Mononuclear cell (primary cell): ENCODE results near the gene EFNA5. TPM values are rescaled to one million over a fixed set of nuclear protein-coding genes. Genes with fewer than 3 reads are reported as not detected.

Experiments used
- H3K27me3 ChIP-seq: 2 replicates; pipeline ENCODE4 v1.6.0; 2011; ENCODE audit warnings: low read length, control low read depth; ENCODE audit not compliant: insufficient read depth
- H3K4me1 ChIP-seq: 2 replicates; pipeline ENCODE4 v1.5.1; 2011; ENCODE audit warnings: mild to moderate bottlenecking, low read length, control low read depth; ENCODE audit not compliant: insufficient read depth
- H3K4me3 ChIP-seq: 2 replicates; pipeline ENCODE4 v1.5.1; 2011; ENCODE audit warnings: mild to moderate bottlenecking, low read length, moderate library complexity
- H3K9me3 ChIP-seq: 2 replicates; pipeline ENCODE4 v1.5.1; 2011; ENCODE audit warnings: low read depth, mild to moderate bottlenecking, control low read depth, low read length
- total RNA-seq: library from RNA; depleted of rRNA; stranded (reverse); fragments of >200 nt; gene quantifications from one replicate; pipeline ENCODE4 v1.2.3, GENCODE V29; 2012

The EFNA5 gene
- 0.84 TPM for total RNA-seq

GRCh38 chr5:107670932-107671741 lies at the start of gene EFNA5:
EFNA5 (minus strand) TSS chr5:107670937.
- Histone ChIP-seq H3K9me3 (no peaks in the 10 kb centered on the region), H3K27me3 (peaks cover 88% of the 10 kb centered on the region), H3K4me3 (no peak within 1 kb of the TSS)

DNA sequence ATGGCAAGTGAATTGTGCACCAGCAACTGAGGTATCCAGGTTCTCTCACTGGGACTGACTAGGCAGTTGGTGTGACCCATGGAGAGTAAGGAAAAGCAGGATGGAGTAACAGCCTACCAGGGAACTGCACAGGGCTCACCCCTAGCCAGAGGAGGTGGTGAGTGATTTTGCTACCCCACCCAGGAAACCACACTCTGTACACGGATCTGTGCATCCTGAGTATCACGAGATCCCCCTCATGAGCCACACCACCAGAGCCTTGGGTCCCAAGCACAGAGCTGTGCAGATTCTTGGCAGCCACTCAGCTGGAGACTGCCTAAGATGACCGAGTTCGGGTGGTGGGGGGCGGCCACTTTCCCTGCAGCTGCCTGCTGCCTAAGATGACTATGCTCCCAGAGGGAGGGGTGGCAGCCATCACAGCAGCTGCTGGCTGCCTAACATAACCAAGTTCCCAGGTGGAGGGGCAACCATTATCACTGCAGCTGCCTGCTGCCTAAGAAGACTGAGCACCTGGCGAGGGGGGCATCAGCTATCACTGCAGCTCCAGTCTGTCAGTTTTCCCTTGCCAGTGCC lies 48.4 kb upstream of the EFNA5 start:
- H3K4me1 ChIP-seq = no peaks in the 10 kb centered on the region
- H3K9me3 ChIP-seq = no peaks in the 10 kb centered on the region
- H3K27me3 ChIP-seq = no peaks in the 10 kb centered on the region
- H3K4me3 ChIP-seq = no peak overlapping the region

More at GRCh38 chr5:107670932-107671741, at the start of gene EFNA5:
- peaks cover 42% of the 10 kb centered on the region for H3K4me1 ChIP-seq

GRCh38 chr5:107717816-107718215 lies 47.1 kb upstream of the EFNA5 start:
- Histone ChIP-seq H3K9me3 (no peaks in the 10 kb centered on the region), H3K4me1 (no peaks in the 10 kb centered on the region), H3K4me3 (no peak overlapping the region), H3K27me3 (no peaks in the 10 kb centered on the region)

DNA sequence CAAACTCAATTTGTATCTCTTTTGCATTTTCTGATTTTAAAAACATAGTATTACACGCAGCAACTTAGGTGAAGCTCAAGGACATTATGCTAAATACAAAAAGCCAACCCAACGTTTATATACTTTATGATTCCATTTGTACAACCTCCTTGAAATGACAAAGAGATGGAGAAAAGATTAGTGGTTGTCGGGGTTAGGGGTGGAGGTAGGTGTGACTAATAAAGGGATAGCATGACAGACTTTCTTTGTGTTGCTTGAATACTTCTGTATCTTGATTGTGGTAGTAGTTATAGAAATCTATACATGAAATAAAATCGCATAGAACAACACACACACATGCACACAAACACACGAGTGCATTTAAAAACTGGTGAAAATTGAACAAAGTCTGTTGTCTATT lies 42.5 kb upstream of the EFNA5 start:
- Histone ChIP-seq H3K27me3 (no peaks in the 10 kb centered on the region), H3K4me1 (no peaks in the 10 kb centered on the region), H3K4me3 (no peak overlapping the region), H3K9me3 (no peaks in the 10 kb centered on the region)

- no peak overlapping the region for H3K4me3 ChIP-seq
- H3K4me1 ChIP-seq = no peaks in the 10 kb centered on the region
- no peaks in the 10 kb centered on the region for H3K9me3 ChIP-seq
- no peaks in the 10 kb centered on the region for H3K27me3 ChIP-seq
Measured at GRCh38 chr5:107712359-107712870, 41.7 kb upstream of the EFNA5 start.

GRCh38 chr5:107705402-107706014 lies 34.8 kb upstream of the EFNA5 start:
- no peak overlapping the region for H3K4me3 ChIP-seq
- H3K27me3 ChIP-seq = no peaks in the 10 kb centered on the region
- H3K4me1 ChIP-seq = no peaks in the 10 kb centered on the region
- H3K9me3 ChIP-seq = no peaks in the 10 kb centered on the region

DNA sequence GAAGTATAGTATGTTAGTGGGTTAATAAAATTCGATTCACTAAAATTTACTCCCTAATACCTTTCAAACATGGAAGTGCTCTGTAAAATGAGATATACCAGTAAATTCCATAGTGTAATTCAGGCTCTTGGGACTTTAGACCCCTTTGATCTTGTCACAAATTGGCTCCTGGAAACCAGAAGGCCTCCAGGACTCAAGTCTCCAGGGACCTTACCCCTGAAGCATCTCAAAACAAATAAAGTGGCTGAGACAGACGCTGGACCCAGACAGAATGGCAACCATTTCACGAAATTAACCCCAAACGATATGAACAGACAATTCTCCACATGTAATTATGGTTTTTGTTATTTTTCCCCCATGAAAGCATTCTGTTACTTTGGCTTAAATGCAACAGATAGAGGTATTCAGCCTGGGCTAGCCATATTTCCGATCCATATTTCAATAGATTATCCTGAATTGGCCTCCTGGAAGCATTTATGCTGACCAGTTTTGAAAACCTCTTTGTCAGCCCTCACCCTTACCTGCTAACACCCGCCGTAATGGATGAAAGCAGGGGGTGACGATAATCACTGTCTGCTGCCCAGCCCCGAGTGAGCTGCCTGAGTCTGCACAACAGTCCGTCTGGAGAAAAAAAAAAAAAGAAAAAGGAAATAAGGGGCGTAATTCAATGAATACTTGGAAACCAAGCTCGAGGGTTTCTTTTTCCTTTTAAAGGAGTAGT lies 34.1 kb upstream of the EFNA5 start:
- H3K9me3 ChIP-seq = no peaks in the 10 kb centered on the region
- H3K27me3 ChIP-seq = no peaks in the 10 kb centered on the region
- H3K4me1 ChIP-seq = no peaks in the 10 kb centered on the region
- H3K4me3 ChIP-seq = no peak overlapping the region

DNA sequence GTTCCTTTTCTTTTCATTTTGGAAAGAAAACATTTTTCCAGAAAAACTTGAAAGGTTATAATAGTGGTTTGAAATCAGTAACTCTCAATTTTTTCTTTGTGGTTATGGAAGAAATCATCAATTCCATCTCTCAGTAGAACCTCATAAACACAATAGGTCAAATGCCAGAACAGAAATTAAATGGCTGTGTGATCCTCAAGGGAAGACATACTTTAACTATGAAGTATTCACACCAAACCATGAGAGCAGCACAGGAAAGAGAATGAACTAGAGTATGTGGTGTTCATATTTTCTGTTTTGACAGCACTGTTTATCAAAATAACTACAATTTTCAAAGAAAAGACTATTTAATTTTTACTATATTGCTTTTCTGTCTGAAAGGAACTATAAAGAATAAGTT lies 29.7 kb upstream of the EFNA5 start:
- Histone ChIP-seq H3K4me1 (no peaks in the 10 kb centered on the region), H3K27me3 (no peaks in the 10 kb centered on the region), H3K4me3 (no peak overlapping the region), H3K9me3 (no peaks in the 10 kb centered on the region)

DNA sequence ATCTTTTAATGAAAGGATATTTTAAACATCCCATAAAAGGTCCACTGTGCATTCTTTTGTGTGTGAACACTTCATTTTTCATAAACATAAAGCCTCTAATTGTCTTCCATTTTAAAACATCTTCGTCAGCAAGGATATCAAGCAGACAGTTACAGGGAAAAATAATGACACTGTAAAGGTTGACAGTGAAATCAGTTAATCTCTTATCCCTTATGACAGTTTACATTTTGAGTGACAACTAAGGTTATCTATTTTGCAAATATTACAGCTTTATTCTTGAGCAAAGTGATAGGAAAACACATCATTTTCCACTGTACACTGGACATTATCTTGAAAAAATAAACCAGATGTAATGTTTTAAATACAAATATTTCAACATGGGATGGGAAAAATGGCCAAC lies 28.7 kb upstream of the EFNA5 start:
- Histone ChIP-seq H3K4me1 (no peaks in the 10 kb centered on the region), H3K27me3 (no peaks in the 10 kb centered on the region), H3K4me3 (no peak overlapping the region), H3K9me3 (no peaks in the 10 kb centered on the region)

- Histone ChIP-seq H3K9me3 (no peaks in the 10 kb centered on the region), H3K4me1 (no peaks in the 10 kb centered on the region), H3K4me3 (no peak overlapping the region), H3K27me3 (no peaks in the 10 kb centered on the region)
Measured at GRCh38 chr5:107698286-107698685, 27.5 kb upstream of the EFNA5 start.

- Histone ChIP-seq H3K4me1 (no peaks in the 10 kb centered on the region), H3K27me3 (no peaks in the 10 kb centered on the region), H3K4me3 (no peak overlapping the region), H3K9me3 (no peaks in the 10 kb centered on the region)
Measured at GRCh38 chr5:107696498-107696897, 25.8 kb upstream of the EFNA5 start.

DNA sequence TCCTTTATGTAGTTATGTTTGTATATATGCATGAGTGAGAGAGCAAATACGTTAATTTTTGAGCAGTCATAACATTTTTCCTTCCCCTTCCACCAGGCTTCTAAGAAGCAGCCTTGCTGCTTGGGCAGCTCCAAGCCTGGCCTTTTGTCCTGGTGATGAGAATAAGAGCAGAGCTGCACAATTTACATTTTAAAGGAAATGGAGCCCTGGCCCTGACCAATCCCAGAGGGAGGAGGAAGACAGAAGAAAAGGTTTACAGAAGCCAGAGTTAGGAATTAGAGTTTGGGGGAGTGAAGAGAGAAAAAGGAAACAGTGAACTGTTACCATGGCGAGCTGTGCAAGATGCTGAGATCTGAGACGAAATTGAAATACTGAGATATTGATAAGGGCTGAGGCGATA lies 25.3 kb upstream of the EFNA5 start:
- no peak overlapping the region for H3K4me3 ChIP-seq
- no peaks in the 10 kb centered on the region for H3K9me3 ChIP-seq
- H3K27me3 ChIP-seq = no peaks in the 10 kb centered on the region
- no peaks in the 10 kb centered on the region for H3K4me1 ChIP-seq

DNA sequence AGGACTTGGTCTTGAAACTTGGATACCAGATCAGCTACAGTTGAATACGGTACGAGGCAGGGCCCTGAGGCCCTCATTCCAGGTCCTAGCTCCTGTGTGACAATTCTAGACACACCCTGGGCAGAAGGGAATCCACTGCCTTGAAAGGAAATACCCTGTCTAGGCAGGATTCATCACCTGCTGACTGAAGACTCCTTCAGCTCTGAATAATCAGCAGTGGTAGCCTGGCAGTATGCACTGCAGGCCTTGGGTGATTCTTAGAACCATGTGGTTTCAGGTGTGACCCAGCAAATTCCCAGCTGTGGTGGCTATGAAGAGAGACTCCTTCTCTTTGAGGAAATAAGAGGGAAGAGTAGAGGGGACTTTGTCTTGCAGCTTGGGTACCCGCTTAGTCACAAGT lies 17.2 kb upstream of the EFNA5 start:
- no peaks in the 10 kb centered on the region for H3K9me3 ChIP-seq
- no peak overlapping the region for H3K4me3 ChIP-seq
- H3K4me1 ChIP-seq = no peaks in the 10 kb centered on the region
- no peaks in the 10 kb centered on the region for H3K27me3 ChIP-seq

DNA sequence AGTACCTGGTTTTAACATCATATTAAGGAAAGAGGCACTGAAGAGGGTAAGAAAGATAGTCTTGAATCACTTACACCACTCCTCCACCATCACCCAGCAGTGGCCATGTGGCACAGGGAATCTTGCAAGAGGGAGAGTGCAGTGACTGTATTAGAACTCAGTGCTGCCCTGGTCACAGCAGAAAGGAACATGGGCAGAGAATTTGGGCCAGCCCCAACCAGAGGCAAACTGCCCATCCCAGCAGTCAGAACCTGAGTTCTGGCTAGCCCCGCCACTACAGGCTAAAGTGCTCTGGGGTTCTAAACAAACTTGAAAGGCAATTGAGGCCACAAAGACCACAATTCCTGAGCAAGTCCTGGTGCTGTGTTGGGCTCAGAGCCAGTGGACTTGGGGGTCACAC lies 16.7 kb upstream of the EFNA5 start:
- H3K27me3 ChIP-seq = no peaks in the 10 kb centered on the region
- H3K9me3 ChIP-seq = no peaks in the 10 kb centered on the region
- no peak overlapping the region for H3K4me3 ChIP-seq
- H3K4me1 ChIP-seq = no peaks in the 10 kb centered on the region

GRCh38 chr5:107682533-107682932 lies 11.8 kb upstream of the EFNA5 start:
- H3K4me3 ChIP-seq = no peak overlapping the region
- H3K27me3 ChIP-seq = peaks cover 5% of the 10 kb centered on the region
- no peaks in the 10 kb centered on the region for H3K4me1 ChIP-seq
- H3K9me3 ChIP-seq = no peaks in the 10 kb centered on the region
